Measurements from ENCODE around the gene TPM3.
"Not testable (repeated sequence)": the region's sequence is repeated elsewhere in the genome, so short reads cannot be mapped to it uniquely, and the experiment has no call there.

TPM3 gene

DNA sequence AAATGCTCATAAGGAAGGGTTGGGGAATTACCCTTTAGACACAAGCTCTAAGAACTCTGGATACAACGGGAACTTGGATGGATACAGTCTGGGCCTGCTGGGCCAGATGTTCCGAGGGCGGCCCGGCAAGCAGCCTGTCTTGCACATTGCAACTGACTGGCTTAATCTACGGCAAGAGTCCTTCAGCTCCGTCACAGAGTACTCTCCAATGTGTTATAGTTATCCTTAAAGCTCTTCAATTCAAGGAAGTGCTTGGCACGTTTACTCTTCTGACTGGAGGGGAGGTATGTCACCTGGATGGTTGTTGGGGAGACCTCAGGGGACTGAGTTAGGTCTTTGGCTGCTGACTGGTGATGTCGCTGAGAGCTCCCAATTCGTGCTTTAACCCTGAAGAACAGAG, 15.4 kb upstream of the TPM3 start:
- TF ChIP-seq, protein P1, sequence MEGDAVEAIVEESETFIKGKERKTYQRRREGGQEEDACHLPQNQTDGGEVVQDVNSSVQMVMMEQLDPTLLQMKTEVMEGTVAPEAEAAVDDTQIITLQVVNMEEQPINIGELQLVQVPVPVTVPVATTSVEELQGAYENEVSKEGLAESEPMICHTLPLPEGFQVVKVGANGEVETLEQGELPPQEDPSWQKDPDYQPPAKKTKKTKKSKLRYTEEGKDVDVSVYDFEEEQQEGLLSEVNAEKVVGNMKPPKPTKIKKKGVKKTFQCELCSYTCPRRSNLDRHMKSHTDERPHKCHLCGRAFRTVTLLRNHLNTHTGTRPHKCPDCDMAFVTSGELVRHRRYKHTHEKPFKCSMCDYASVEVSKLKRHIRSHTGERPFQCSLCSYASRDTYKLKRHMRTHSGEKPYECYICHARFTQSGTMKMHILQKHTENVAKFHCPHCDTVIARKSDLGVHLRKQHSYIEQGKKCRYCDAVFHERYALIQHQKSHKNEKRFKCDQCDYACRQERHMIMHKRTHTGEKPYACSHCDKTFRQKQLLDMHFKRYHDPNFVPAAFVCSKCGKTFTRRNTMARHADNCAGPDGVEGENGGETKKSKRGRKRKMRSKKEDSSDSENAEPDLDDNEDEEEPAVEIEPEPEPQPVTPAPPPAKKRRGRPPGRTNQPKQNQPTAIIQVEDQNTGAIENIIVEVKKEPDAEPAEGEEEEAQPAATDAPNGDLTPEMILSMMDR (IDR thresholded peaks at IDR 0.05; ENCODE audit: borderline replicate concordance, insufficient read depth, low read depth, low read length): no peak
- H3K4me3 ChIP-seq (ENCODE audit: low read depth, low read length): no peak overlapping the region

DNA sequence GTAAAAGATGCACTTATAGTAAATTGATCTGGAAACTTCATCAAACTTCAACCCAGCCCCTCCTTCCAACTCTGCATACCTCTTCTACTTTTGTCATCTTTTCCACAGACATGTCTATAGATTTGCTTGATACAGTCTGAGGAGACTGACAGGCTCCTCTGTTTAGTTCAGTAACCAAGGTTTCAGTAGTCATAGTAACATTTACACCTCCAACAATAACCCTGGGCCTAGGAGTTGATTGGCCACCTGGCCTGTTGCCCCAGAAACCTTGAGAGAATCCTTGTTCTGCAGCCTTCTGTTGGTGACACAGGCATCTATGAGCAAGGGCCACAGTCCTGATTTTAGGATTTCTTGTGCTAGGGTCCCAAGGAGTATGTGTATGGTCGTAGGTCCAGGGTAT, 14.3 kb upstream of the TPM3 start, which contains the start of gene CFAP141:
Gene CFAP141, minus strand, starts transcription at position 138 of the 400 bp plus-strand sequence. Its CDS starts 26 bp downstream, at position 112.
- TF ChIP-seq, protein P1 (IDR thresholded peaks at IDR 0.05; ENCODE audit: borderline replicate concordance, insufficient read depth, low read depth, low read length): no peak
- H3K4me3 ChIP-seq (ENCODE audit: low read depth, low read length): no peak within 1 kb of the TSS

DNA sequence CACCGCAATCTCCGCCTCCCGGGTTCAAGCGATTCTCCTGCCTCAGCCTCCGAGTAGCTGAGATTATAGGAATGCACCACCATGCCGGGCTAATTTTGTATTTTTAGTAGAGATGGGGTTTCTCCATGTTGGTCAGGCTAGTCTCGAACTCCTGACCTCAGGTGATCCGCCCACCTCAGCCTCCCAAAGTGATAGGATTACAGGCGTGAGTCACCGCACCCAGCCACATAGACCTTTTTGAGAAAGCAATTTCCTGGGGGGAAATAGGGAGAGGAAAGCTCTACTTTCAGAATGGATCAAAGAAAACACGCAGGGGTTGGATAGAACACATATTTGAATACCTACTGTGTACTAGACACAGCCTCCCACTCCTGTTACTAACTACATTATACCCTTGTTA, 13.9 kb upstream of the TPM3 start:
- not testable (repeated sequence) for H3K4me3 ChIP-seq (ENCODE audit: low read depth, low read length)

DNA sequence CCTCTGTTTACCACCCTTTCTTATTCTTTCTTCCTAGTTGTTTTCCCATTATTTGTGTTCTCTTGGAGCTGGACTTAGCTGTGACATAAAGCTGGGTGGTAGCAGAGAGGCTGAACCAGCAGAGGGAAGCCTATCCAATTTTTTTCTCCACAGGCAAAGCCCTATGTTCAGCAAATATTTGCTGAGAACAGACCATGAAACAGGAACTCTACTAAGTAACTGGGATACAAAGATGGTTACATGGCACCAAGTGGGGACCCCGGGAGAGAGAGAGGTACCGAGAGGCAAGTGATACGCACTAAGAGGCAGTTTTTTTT, 7.6 kb upstream of the TPM3 start:
- TF ChIP-seq, protein P1 (IDR thresholded peaks at IDR 0.05; ENCODE audit: borderline replicate concordance, insufficient read depth, low read depth, low read length): no peak
- no peak overlapping the region for H3K4me3 ChIP-seq (ENCODE audit: low read depth, low read length)

DNA sequence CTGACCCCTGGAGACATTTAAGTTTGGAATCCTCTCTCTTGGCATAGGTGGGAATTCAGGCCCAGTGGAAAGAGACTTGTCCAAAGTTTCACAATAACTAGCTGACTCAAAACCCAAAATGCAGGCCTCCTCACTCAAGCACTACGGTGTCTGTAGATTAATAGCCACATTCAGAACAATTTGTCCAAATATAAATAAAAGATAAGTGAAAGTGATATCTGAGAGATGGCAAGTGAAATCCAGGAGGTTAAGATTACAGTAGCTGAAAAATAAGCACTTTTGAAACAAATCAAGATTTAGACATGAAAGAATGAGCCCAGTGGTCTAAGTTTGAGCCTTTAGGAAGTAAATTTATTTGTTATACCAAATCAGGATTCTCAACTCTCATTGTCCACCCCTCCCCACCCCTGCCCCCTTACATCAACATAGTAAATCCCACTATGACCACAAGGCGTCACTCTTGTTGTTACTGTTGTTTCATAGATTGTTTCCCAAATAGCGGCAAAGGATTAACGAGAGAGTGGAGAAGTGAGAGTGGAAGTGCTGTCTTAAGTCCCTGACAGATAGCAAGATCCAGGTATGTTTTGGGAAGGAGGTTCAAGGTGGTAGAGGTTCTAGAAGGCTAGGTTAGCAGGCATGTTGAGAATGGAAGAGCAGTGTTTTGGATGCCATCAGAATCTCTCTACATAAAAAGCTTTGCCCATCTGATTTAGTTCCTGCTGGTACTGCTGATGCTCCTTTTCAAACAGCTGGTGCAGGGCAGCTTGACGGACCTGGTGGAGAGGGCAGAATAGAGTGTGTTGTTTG, 7.1 kb upstream of the TPM3 start:
- no peak overlapping the region for H3K4me3 ChIP-seq (ENCODE audit: low read depth, low read length)
- TF ChIP-seq, protein P1 (IDR thresholded peaks at IDR 0.05; ENCODE audit: borderline replicate concordance, insufficient read depth, low read depth, low read length): peak; percentile 51; the same call in 1 of the 2 replicates

DNA sequence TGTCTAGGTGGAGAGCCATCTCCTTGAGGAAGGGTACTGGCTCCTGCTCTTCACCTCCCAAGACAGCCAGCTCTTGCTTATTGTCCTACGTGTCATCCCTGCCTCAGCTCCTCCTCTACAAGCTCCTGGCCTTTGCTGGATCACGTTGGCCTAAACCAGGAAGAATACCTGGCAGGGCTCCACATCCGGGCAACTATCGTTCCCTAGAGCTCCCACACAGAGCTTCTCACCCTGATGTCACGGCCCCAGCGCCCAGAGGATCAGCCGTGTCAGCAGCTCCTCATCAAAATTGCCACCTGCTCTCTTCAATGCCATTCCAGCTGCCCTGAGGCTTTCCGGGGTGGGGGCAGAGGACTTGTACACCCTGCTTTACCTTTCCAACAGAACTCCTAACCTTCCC, 1.9 kb upstream of the TPM3 start:
- no peak overlapping the region for H3K4me3 ChIP-seq (ENCODE audit: low read depth, low read length)
- TF ChIP-seq, protein P1 (IDR thresholded peaks at IDR 0.05; ENCODE audit: borderline replicate concordance, insufficient read depth, low read depth, low read length): no peak

DNA sequence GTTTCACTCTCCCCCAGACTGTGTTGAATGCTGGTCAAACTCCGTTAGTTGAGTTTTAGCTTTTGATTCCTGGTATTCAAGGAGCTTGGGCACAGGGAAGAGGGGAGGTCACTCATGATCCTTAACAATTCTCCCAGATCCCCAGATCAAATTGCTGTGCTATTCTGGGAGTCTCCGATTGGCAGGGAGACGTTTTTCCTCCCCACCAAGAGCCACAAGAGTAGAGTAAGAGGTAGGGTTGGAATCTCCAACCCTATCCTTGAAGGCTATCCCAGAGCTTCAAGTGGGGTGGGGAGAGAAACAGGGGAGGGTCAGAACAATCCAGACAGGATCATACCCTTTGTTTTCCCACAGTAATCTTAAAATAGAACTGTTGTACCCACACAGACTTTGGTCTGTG, 576 bp upstream of the TPM3 start:
- TF ChIP-seq, protein P1 (IDR thresholded peaks at IDR 0.05; ENCODE audit: borderline replicate concordance, insufficient read depth, low read depth, low read length): no peak

More for the DNA sequence above, 576 bp upstream of the TPM3 start:
- H3K4me3 ChIP-seq (ENCODE audit: low read depth, low read length): no peak overlapping the region

All from GM12875 (cell line).